Right lobe of liver (tissue), 6 donors: ENCODE measurements around the gene TP53I11. TPM values are rescaled to one million over a fixed set of nuclear protein-coding genes. Genes with fewer than 3 reads are reported as not detected.

Source experiments
- ATAC-seq, 4 donors: fragments of 200-7000 bp; cut with Tn5 transposase; one replicate each; pipeline ENCODE4 v1.9.1; 2020; ENCODE audit warnings: mild to moderate bottlenecking in 4 of 4, moderate library complexity in 4 of 4
- DNase-seq, 3 donors: peaks; one replicate each; pipeline ENCODE4 v3.0.0-alpha.2; 2020
- H3K27ac ChIP-seq, 3 donors: fragments of 200-600 bp; one replicate each; pipeline ENCODE4 v1.8.0; 2022
- H3K27me3 ChIP-seq, 2 donors: fragments of 200-600 bp; one replicate each; pipeline ENCODE4 v1.8.0; 2022
- H3K36me3 ChIP-seq, 4 donors: fragments of 200-600 bp; sonication (generic) in 1 of 4; one replicate each; pipeline versions ENCODE4 v1.5.1 to v1.8.0; 2017 to 2022; ENCODE audit warnings: control low read depth in 1 of 4
- H3K4me1 ChIP-seq, 4 donors: fragments of 200-600 bp; sonication (generic) in 1 of 4; one replicate each; pipeline versions ENCODE4 v1.5.1 to v1.8.0; 2017 to 2022; ENCODE audit warnings: control low read depth in 1 of 4
- H3K4me3 ChIP-seq, 3 donors: fragments of 200-600 bp; one replicate each; pipeline ENCODE4 v1.8.0; 2022
- H3K9me3 ChIP-seq, 4 donors: fragments of 200-600 bp; sonication (generic) in 1 of 4; one replicate each; pipeline versions ENCODE4 v1.5.1 to v1.8.0; 2017 to 2022; ENCODE audit warnings: control low read depth in 1 of 4
- CTCF ChIP-seq, 4 donors: fragments of 200-600 bp in 3 of 4; fragments of 450-650 bp in 1 of 4; IDR thresholded peaks; one replicate each; pipeline versions ENCODE4 v1.5.1 to v1.8.0; 2016 to 2022; ENCODE audit warnings: antibody characterized with exemption in 4 of 4, mild to moderate bottlenecking in 2 of 4
- POLR2A ChIP-seq: fragments of 450-650 bp; IDR thresholded peaks from one replicate; pipeline ENCODE4 v1.6.1; 2017; ENCODE audit warnings: antibody characterized with exemption, mild to moderate bottlenecking
- WGBS: methylation state at CpG from one replicate; pipeline ENCODE4 v1.1.6; 2018; ENCODE audit warnings: low coverage, low lambda C conversion rate; ENCODE audit not compliant: insufficient coverage; ENCODE audit errors: missing lambda C conversion rate; 5-methylcytosine and 5-hydroxymethylcytosine counted together
- intact Hi-C, 2 donors: fragments of 100-400 bp; cut with DNase I; formaldehyde crosslinking; loops; one replicate each; pipeline versions ENCODE4 v1.11.2 to v1.14.1; 2022
- total RNA-seq, 6 experiments: library from RNA; depleted of rRNA in 2 of 6; stranded (reverse); fragments of >200 nt in 2 of 6; fragmentation: NEBNext Ultra II Directional in 3 of 6; extraction: Animal tissue kit (Norgen Biotek cat#: 25700) in 3 of 6; gene quantifications; one replicate each; pipeline versions ENCODE4 v1.1.0 to v1.2.4, GENCODE V29; 2016 to 2023
- donor health status: DM: no; HTN: yes; CAD: no.
- donor health status: DM: no; HTN: no; CAD: no.
- donor health status: DM: no; HTN: no; CAD: no.
- donor health status: DM: no; HTN: yes; CAD: no.
- donor health status: DM: no; HTN: yes; CAD: no.

Gene TP53I11
- total RNA-seq, 6 experiments from 2014 or later = 5.7 to 22.1 (median 12.2) TPM

- Histone ChIP-seq H3K36me3 (no peaks in the 10 kb centered on the region), H3K4me3 (no peak overlapping the region), H3K4me1 (no peaks in the 10 kb centered on the region), H3K27me3 (no peaks in the 10 kb centered on the region), H3K9me3 (no peaks in the 10 kb centered on the region), H3K27ac (no peak overlapping the region)
- no peak for ATAC-seq
- 89% methylated on average over 1 of the region's 5 CpGs for WGBS
- no peak for DNase-seq
- intact Hi-C loops = no loop called here
- no peak for TF ChIP-seq CTCF (IDR thresholded peaks at IDR 0.05)
- TF ChIP-seq POLR2A = no peak
Observed at GRCh38 chr11:44963948-44964347, 13.3 kb upstream of the TP53I11 start.

GRCh38 chr11:44963136-44963535 is 12.5 kb upstream of the TP53I11 start:
- Histone ChIP-seq H3K9me3 (no peaks in the 10 kb centered on the region), H3K27me3 (no peaks in the 10 kb centered on the region), H3K36me3 (no peaks in the 10 kb centered on the region), H3K4me3 (no peak overlapping the region), H3K27ac (no peak overlapping the region), H3K4me1 (no peaks in the 10 kb centered on the region)
- intact Hi-C loops = no loop called here
- TF ChIP-seq POLR2A (no peak), CTCF (IDR thresholded peaks at IDR 0.05) (no peak)
- no CpG with 5 or more reads among the region's 7 CpGs for WGBS
- DNase-seq (no peak), ATAC-seq (no peak)

DNA sequence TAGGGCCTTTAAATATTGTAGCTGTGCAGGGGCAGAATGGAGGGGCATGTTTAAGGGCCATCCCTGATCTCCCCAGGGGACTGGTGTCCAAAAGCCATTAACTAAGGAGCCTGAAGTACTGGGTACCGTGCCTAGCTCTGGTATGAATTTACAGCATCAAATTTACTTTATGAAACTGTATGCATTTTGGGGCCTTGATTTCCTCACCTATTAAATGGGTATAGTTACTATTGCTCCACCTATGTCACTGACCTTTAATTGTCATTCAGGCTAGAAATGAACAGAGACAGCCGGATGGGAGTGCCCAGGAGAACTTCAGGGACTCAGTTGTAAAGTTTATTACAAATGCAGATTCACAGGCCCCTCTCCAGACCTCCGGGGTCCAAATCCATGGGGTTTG is 11.8 kb upstream of the TP53I11 start:
- 75% methylated on average over 2 of the region's 3 CpGs for WGBS
- H3K4me1 ChIP-seq = no peaks in the 10 kb centered on the region
- intact Hi-C loops = no loop called here
- DNase-seq = no peak
- H3K4me3 ChIP-seq = no peak overlapping the region
- no peaks in the 10 kb centered on the region for H3K36me3 ChIP-seq
- H3K9me3 ChIP-seq = no peaks in the 10 kb centered on the region
- no peak overlapping the region for H3K27ac ChIP-seq
- TF ChIP-seq CTCF (IDR thresholded peaks at IDR 0.05) (no peak), POLR2A (no peak)
- no peak for ATAC-seq
- H3K27me3 ChIP-seq = no peaks in the 10 kb centered on the region

- Histone ChIP-seq H3K4me1 (no peaks in the 10 kb centered on the region), H3K27ac (no peak overlapping the region), H3K27me3 (no peaks in the 10 kb centered on the region), H3K36me3 (no peaks in the 10 kb centered on the region), H3K9me3 (no peaks in the 10 kb centered on the region), H3K4me3 (no peak overlapping the region)
- intact Hi-C loops = no loop called here
- 55% methylated on average over 5 of the region's 7 CpGs for WGBS
- DNase-seq = no peak
- TF ChIP-seq POLR2A = no peak
- no peak for TF ChIP-seq CTCF (IDR thresholded peaks at IDR 0.05)
- no peak for ATAC-seq
Observed at GRCh38 chr11:44960200-44960845, 9.6 kb upstream of the TP53I11 start.

- intact Hi-C loops = no loop called here
- Histone ChIP-seq H3K4me3 (no peak overlapping the region), H3K27me3 (no peaks in the 10 kb centered on the region), H3K4me1 (no peaks in the 10 kb centered on the region), H3K27ac (no peak overlapping the region), H3K36me3 (no peaks in the 10 kb centered on the region), H3K9me3 (no peaks in the 10 kb centered on the region)
- TF ChIP-seq POLR2A (no peak), CTCF (IDR thresholded peaks at IDR 0.05) (no peak)
- DNase-seq (no peak), ATAC-seq (no peak)
- 60% methylated on average over 1 of the region's 3 CpGs for WGBS
Observed at GRCh38 chr11:44959064-44959463, 8.4 kb upstream of the TP53I11 start.
